ENCODE measurements around the gene ERVFRD-1.

DNA sequence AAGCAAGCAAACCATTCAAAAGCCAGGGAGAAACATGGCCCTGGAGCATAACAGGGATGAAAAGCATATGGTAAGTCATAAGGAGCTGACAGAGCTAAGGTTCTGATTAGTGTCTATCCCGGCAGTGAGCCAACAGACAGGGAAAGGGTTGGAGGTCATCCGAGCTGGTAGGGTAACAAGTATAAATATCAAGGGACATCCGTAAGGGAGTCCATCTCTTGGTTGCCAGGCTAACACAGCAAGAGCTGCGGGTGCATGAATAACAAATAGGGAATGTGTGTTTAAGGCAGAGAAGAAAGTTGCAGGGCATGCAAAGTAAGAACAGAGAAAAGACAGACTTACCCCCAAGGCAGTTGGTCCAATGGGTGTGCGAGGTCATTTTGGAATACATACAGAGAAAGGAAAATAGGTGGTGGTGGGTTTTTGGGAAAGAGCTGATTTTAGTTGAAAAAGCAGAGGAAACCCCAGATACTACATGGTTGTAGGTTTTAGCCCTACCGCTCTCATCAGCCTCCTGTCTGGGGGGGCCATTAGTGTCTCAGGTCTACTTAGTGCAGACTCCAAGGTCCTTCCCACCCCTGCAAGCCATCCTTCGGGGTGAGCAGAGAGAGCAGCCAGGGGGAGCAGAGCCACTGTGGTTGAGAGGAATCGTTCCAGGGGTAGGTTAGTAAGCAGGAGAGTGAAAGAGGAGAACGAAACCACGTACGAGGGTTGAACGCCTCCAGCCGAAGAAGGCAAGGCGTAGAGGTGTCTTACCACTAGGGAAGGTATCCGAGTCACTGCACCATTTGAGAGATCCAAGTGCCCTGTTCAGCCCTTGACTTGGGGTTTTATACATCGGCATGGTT, at the start of gene ERVFRD-1:
- TF ChIP-seq CTCF (IDR thresholded peaks at IDR 0.05) (no peak), POLR2A (IDR thresholded peaks at IDR 0.05) (no peak)
